ENCODE results near the gene ALOX12.
"Not testable (repeated sequence)": the region's sequence is repeated elsewhere in the genome, so short reads cannot be mapped to it uniquely, and the experiment has no call there.

GRCh38 chr17:7050583-7050982 is 54.7 kb downstream of the ALOX12 start:
- not testable (repeated sequence) for TF ChIP-seq TCF12 (IDR thresholded peaks at IDR 0.05); EZH2phosphoT487 (IDR thresholded peaks at IDR 0.05; ENCODE audit: borderline replicate concordance, low read depth); POLR2AphosphoS5 (IDR thresholded peaks at IDR 0.05; ENCODE audit: low read depth, low read length); MXI1 (IDR thresholded peaks at IDR 0.05; ENCODE audit: low read depth, low read length); YY1 (IDR thresholded peaks at IDR 0.05; ENCODE audit: low read depth); RFX5 (IDR thresholded peaks at IDR 0.05; ENCODE audit: low read length); USF2 (IDR thresholded peaks at IDR 0.05; ENCODE audit: borderline replicate concordance, low read depth, low read length); GABPA (IDR thresholded peaks at IDR 0.05; ENCODE audit: low read depth); ELF1 (IDR thresholded peaks at IDR 0.05); RAD21 (IDR thresholded peaks at IDR 0.05; ENCODE audit: low read length); SIN3A (IDR thresholded peaks at IDR 0.05; ENCODE audit: borderline replicate concordance, low read depth, low read length)
- TF ChIP-seq, protein P1, sequence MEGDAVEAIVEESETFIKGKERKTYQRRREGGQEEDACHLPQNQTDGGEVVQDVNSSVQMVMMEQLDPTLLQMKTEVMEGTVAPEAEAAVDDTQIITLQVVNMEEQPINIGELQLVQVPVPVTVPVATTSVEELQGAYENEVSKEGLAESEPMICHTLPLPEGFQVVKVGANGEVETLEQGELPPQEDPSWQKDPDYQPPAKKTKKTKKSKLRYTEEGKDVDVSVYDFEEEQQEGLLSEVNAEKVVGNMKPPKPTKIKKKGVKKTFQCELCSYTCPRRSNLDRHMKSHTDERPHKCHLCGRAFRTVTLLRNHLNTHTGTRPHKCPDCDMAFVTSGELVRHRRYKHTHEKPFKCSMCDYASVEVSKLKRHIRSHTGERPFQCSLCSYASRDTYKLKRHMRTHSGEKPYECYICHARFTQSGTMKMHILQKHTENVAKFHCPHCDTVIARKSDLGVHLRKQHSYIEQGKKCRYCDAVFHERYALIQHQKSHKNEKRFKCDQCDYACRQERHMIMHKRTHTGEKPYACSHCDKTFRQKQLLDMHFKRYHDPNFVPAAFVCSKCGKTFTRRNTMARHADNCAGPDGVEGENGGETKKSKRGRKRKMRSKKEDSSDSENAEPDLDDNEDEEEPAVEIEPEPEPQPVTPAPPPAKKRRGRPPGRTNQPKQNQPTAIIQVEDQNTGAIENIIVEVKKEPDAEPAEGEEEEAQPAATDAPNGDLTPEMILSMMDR (IDR thresholded peaks at IDR 0.05), result not testable (repeated sequence)
- TF ChIP-seq, protein P2, sequence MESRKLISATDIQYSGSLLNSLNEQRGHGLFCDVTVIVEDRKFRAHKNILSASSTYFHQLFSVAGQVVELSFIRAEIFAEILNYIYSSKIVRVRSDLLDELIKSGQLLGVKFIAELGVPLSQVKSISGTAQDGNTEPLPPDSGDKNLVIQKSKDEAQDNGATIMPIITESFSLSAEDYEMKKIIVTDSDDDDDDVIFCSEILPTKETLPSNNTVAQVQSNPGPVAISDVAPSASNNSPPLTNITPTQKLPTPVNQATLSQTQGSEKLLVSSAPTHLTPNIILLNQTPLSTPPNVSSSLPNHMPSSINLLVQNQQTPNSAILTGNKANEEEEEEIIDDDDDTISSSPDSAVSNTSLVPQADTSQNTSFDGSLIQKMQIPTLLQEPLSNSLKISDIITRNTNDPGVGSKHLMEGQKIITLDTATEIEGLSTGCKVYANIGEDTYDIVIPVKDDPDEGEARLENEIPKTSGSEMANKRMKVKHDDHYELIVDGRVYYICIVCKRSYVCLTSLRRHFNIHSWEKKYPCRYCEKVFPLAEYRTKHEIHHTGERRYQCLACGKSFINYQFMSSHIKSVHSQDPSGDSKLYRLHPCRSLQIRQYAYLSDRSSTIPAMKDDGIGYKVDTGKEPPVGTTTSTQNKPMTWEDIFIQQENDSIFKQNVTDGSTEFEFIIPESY (IDR thresholded peaks at IDR 0.05; ENCODE audit: borderline replicate concordance, low read depth), result not testable (repeated sequence)
